Thyroid gland (tissue), 4 donors: ENCODE data around the gene SAP30BP. TPM values are rescaled to one million over a fixed set of nuclear protein-coding genes. Genes with fewer than 3 reads are reported as not detected.

Experiments
- DNase-seq, 2 donors: peaks; one replicate each; pipeline ENCODE4 v3.0.0-alpha.2; 2019
- H3K27ac ChIP-seq, 3 donors: fragments of 200-600 bp; sonication (generic); 1 replicate in 2 of 3; 2 replicates in 1 of 3; pipeline ENCODE4 v1.5.1; 2016 to 2019; ENCODE audit warnings: mild to moderate bottlenecking in 1 of 3, moderate library complexity in 1 of 3
- H3K27me3 ChIP-seq: fragments of 200-600 bp; sonication (generic); one replicate; pipeline ENCODE4 v1.5.1; 2019
- H3K36me3 ChIP-seq, 2 donors: fragments of 200-600 bp; sonication (generic); one replicate each; pipeline ENCODE4 v1.5.1; 2016 to 2019
- H3K4me1 ChIP-seq, 2 donors: fragments of 200-600 bp; sonication (generic); one replicate each; pipeline ENCODE4 v1.5.1; 2017 to 2019
- H3K4me3 ChIP-seq, 3 donors: fragments of 200-600 bp; sonication (generic); replicated peaks in 1 of 3; 1 replicate in 2 of 3; 2 replicates in 1 of 3; pipeline ENCODE4 v1.5.1; 2016; ENCODE audit warnings: mild to moderate bottlenecking in 1 of 3
- H3K9me3 ChIP-seq: fragments of 200-600 bp; sonication (generic); one replicate; pipeline ENCODE4 v1.5.1; 2017
- POLR2A ChIP-seq, 2 donors: fragments of 450-650 bp; IDR thresholded peaks; one replicate each; pipeline ENCODE4 v1.6.1; 2017; ENCODE audit warnings: antibody characterized with exemption in 2 of 2, mild to moderate bottlenecking in 2 of 2, moderate library complexity in 1 of 2
- WGBS, 2 donors: methylation state at CpG; one replicate each; pipeline ENCODE4 v1.1.5; 2017; 5-methylcytosine and 5-hydroxymethylcytosine counted together
- intact Hi-C: fragments of 100-400 bp; cut with DNase I; formaldehyde crosslinking; loops from one replicate; pipeline ENCODE4 v1.15.1; 2023
- total RNA-seq, 4 donors: library from RNA; depleted of rRNA; stranded (reverse); fragments of >200 nt; gene quantifications; one replicate each; pipeline ENCODE4 v1.2.3, GENCODE V29; 2016
- TF ChIP-seq, protein P1 (sequence below), 6 experiments: fragments of 200-600 bp in 3 of 6; fragments of 450-650 bp in 3 of 6; sonication (generic) in 3 of 6; IDR thresholded peaks; one replicate each; pipeline ENCODE4 v1.5.1; 2016 to 2019; ENCODE audit warnings: antibody characterized with exemption in 6 of 6, mild to moderate bottlenecking in 2 of 6, inconsistent platforms in 1 of 6, moderate library complexity in 1 of 6

The SAP30BP gene
- total RNA-seq, 4 donors from 2014 or later: 52.5 to 83.6 (median 72.7) TPM

DNA sequence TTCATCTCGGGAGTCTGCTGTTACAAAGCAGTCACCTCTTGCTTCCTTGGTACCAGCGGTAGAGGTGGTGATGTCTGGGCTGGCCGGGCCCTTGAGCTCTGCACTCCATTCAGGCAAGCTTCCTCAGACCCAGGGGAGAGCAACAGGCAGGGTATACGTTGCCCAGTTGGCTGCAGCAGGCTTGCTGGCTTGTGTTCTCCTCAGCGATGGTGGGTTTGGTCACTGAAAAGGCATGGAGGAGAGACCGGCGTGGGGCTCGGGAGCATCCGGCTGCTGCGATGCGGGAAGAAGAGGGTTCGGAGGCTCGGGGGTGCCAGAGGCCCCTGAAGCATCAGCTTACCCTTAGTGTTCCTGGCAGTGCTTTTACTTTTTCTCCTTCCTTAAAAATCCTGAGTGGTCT lies 25.8 kb downstream of the SAP30BP start:
- Histone ChIP-seq H3K27me3 (no peaks in the 10 kb centered on the region), H3K4me1 (peaks cover 13 to 42% of the 10 kb centered on the region in 2 donors), H3K36me3 (no peaks in the 10 kb centered on the region), H3K9me3 (no peaks in the 10 kb centered on the region), H3K4me3 (no peak overlapping the region), H3K27ac (no peak overlapping the region)
- no peak for DNase-seq
- no peak for TF ChIP-seq POLR2A (IDR thresholded peaks at IDR 0.05)
- TF ChIP-seq, protein P1, sequence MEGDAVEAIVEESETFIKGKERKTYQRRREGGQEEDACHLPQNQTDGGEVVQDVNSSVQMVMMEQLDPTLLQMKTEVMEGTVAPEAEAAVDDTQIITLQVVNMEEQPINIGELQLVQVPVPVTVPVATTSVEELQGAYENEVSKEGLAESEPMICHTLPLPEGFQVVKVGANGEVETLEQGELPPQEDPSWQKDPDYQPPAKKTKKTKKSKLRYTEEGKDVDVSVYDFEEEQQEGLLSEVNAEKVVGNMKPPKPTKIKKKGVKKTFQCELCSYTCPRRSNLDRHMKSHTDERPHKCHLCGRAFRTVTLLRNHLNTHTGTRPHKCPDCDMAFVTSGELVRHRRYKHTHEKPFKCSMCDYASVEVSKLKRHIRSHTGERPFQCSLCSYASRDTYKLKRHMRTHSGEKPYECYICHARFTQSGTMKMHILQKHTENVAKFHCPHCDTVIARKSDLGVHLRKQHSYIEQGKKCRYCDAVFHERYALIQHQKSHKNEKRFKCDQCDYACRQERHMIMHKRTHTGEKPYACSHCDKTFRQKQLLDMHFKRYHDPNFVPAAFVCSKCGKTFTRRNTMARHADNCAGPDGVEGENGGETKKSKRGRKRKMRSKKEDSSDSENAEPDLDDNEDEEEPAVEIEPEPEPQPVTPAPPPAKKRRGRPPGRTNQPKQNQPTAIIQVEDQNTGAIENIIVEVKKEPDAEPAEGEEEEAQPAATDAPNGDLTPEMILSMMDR (IDR thresholded peaks at IDR 0.05): no peak
- intact Hi-C loops: no loop called here
- 87% methylated on average over 13 of the region's 13 CpGs for WGBS, 2 donors

DNA sequence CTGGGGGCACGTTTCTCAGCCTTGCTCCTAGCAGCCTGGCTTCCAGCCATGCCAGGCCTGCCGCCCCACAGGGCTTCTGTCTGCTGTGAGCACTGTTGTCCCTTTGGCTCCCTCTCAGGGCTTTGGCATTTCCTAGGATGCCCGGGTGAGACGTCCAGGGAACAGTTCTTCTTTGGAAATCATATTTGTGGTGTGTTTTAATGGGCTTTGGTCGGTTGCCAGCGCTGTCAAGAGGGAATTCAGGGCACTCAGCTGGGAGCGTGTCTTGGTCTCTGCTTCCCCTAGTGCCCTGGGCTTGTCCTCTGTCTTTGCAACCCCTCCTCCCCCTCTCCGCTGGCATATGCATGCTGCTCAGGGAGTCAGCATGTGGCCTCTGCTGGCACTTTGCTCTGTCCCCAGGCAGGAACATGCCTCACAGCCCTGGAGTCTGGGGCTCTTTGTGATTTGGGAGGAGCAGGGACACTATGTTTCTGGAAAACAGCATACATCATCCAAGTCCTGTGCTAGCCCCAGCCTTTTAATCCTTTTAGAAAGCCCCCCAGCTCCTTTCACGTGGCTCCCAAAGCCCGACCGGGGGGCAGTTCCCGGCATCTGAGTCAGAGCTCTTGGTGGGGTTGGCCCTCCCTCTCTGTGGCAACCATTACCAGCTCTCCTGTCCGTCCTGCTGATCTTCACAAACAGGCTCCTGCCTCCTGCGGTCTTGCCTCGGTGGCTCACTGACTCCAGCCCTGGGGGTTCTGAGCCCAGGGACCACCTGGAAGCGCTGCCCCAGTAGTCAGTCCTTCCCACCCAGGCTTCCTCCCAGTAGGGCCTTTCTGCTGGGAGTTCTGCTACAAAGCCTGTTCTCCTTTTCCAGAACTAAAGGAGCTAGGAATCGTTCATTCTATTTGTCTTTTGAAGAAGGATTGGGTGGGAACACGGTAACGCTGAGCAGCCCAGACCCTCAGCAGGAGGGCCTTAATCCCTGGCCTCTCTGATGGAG lies 26.7 kb downstream of the SAP30BP start:
- intact Hi-C loops: no loop called here
- peak; percentile 81 to 93 for DNase-seq
- WGBS, 2 donors: 58 to 59% methylated on average over 17 to 19 of the region's 19 CpGs

GRCh38 chr17:75694536-75694935 lies 27.4 kb downstream of the SAP30BP start:
- no peak for TF ChIP-seq POLR2A (IDR thresholded peaks at IDR 0.05)
- TF ChIP-seq, protein P1 (IDR thresholded peaks at IDR 0.05): no peak
- Histone ChIP-seq H3K4me1 (peaks cover 8 to 32% of the 10 kb centered on the region in 2 donors), H3K4me3 (no peak overlapping the region)

More for the DNA sequence above, 26.7 kb downstream of the SAP30BP start:
- Histone ChIP-seq H3K4me1 (peaks cover 13 to 39% of the 10 kb centered on the region in 2 donors), H3K9me3 (no peaks in the 10 kb centered on the region), H3K27ac (peak overlapping the region in 2 of 3 donors; percentile 30 to 34), H3K4me3 (no peak overlapping the region), H3K36me3 (no peaks in the 10 kb centered on the region), H3K27me3 (no peaks in the 10 kb centered on the region)
- TF ChIP-seq, protein P1 (IDR thresholded peaks at IDR 0.05): peak in 4 of 6 experiments; percentile 8 to 28 (median 26)
- no peak for TF ChIP-seq POLR2A (IDR thresholded peaks at IDR 0.05)

DNA sequence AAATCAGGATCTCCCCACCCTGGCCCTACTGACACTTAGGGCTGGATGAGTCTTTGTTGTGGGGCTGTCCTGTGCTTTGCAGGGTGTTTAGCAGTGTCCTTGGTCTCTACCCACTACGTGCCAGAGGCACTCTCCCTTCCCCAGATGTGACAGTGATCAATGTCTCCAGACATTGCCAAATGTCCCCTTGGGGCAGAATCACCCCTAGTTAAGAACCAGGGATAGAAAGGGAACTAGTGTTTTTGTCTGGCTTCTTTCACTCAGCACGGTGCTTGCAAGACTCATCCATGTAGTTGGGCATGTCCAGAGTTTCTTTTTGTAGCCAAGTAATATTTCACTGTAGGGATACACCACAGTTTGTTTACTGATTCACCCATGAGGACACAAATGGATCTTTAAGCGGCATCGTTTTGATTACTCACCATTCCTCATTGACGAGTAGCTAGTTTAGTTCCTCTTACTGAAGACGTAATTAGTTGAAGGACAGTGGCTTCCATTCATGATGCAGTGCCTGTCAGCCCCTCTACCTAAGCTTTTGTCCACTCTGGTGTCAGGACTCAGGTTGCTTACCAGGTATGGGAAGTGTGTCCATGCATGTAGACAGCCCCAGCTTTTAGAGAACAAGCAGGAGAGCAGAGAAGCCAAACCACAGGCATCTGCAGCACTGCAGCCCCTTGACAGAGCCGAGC lies 28.1 kb downstream of the SAP30BP start:
- Histone ChIP-seq H3K4me3 (no peak overlapping the region), H3K27ac (no peak overlapping the region), H3K9me3 (no peaks in the 10 kb centered on the region), H3K36me3 (peaks cover 5% of the 10 kb centered on the region in 2 donors), H3K4me1 (peaks cover 5 to 29% of the 10 kb centered on the region in 2 donors), H3K27me3 (no peaks in the 10 kb centered on the region)
- TF ChIP-seq, protein P1 (IDR thresholded peaks at IDR 0.05): no peak
- no peak for TF ChIP-seq POLR2A (IDR thresholded peaks at IDR 0.05)
- 93 to 94% methylated on average over 7 of the region's 7 CpGs for WGBS, 2 donors
- no peak for DNase-seq
- intact Hi-C loops: no loop called here

More at GRCh38 chr17:75694536-75694935, 27.4 kb downstream of the SAP30BP start:
- no peak for DNase-seq
- Histone ChIP-seq H3K36me3 (no peaks in the 10 kb centered on the region), H3K9me3 (no peaks in the 10 kb centered on the region), H3K27ac (peak overlapping the region in 1 of 3 donors; percentile 34), H3K27me3 (no peaks in the 10 kb centered on the region)
- intact Hi-C loops: no loop called here
- WGBS, 2 donors: 81 to 84% methylated on average over 9 to 13 of the region's 14 CpGs
